GM19043 (cell line): ENCODE measurements around the gene SEPHS2.
"Not testable (repeated sequence)": the region's sequence is repeated elsewhere in the genome, so short reads cannot be mapped to it uniquely, and the experiment has no call there.

Source experiments
- ATAC-seq: cut with Tn5 transposase; IDR thresholded peaks from one replicate; pipeline ENCODE4 v1.9.1; 2021; ENCODE audit warnings: low read depth; ENCODE audit not compliant: unreplicated experiment

The SEPHS2 gene, protein sequence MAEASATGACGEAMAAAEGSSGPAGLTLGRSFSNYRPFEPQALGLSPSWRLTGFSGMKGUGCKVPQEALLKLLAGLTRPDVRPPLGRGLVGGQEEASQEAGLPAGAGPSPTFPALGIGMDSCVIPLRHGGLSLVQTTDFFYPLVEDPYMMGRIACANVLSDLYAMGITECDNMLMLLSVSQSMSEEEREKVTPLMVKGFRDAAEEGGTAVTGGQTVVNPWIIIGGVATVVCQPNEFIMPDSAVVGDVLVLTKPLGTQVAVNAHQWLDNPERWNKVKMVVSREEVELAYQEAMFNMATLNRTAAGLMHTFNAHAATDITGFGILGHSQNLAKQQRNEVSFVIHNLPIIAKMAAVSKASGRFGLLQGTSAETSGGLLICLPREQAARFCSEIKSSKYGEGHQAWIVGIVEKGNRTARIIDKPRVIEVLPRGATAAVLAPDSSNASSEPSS

DNA sequence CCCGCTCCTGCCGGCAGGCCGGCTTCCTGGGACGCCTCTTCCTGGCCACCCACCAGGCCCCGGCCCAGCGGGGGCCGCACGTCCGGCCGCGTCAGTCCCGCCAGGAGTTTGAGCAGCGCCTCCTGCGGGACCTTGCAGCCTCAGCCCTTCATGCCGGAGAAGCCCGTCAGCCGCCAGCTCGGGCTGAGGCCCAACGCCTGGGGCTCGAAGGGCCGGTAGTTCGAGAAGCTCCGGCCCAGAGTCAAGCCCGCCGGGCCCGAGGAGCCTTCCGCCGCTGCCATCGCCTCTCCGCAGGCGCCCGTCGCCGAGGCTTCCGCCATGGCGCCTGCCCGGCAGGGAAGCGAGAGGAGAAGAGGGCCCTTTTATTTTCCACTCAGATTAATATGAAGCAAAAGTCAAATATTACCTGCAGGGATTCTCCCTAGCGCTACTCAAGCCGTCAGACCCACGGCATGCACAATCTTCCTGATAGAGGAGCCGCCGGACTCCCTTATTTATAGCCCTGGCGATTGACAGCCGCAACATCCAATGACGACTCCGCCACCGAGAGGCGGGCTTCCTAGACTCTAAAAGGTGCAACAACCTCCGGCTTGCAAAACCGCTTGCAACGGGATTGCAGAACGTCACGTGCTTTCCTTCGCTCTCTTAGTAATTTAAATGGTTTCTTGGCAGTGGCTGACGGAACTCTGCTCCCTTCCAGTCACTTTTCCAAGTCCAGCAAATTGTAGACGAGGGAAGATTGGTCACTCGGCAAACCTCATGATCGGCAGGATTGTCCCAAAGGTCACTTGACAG, at the start of gene SEPHS2:
Gene SEPHS2 (minus strand): TSS at position 467 of the 795 bp plus-strand sequence. CDS start 147 bp downstream, at position 320.
- peak; percentile 83 for ATAC-seq

DNA sequence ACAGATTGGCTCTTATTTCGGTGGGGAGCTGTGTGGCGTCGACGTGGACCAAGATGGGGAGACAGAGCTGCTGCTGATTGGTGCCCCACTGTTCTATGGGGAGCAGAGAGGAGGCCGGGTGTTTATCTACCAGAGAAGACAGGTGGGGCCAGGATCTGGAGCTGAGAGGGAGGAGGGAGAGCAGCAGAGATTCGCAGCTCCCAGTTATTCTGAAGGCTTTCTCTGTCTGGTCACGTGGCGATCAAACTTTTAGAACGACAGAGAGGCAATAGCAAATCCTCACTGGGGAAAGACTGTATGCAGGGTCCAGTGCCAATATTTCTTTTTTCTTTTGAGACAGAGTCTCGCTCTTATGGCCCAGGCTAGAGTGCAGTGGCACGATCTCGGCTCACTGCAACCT, 49.0 kb upstream of the SEPHS2 start:
- no peak for ATAC-seq

GRCh38 chr16:30493941-30494488, 48.3 kb upstream of the SEPHS2 start:
- ATAC-seq: no peak

DNA sequence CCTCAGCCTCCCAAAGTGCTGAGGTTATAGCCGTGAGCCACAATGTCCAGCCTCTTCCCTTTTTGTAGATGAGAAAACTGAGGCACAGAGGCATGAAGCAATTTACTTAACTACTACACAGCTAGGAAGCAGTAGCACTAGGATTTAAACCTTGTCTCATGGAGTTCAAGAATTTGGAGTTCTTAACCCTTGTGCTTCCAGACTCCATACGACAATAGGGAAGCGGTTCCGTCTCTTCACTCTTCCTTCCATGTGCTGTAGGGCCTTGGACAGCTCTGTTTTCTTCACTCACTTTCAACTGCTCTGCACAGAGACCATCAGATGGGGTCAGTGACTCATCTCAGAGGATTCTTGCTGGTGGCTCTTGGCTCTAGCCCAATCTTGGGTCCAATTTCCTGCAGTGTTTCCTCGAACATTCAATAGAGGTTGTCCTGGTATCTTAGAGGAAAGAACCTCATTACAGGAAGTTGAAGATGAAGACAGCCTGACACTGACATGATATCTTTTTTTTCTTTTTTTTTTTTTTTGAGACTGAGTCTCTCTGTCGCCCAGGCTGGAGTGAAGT, 46.2 kb upstream of the SEPHS2 start:
- ATAC-seq: no peak

DNA sequence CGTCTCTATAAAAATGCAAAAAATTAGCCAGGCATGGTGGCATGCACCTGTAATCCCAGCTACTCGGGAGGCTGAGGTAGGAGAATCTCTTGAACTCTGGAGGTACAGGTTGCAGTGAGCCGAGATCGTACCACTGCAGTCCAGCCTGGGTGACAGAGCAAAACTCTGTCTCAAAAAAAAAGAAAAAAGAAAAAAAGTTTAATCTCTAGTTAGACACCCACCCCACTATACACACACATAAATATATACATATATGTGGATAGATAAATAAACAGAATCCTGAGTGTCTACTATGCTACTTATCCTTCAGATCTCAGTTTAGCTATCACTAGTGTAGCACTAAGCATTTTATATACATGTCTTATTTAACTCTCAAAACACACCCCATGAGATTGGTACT, 45.6 kb upstream of the SEPHS2 start:
- ATAC-seq: no peak

- no peak for ATAC-seq
Measured at GRCh38 chr16:30490210-30490609, 44.5 kb upstream of the SEPHS2 start.

- no peak for ATAC-seq
Measured at GRCh38 chr16:30488764-30489605, 43.3 kb upstream of the SEPHS2 start.

DNA sequence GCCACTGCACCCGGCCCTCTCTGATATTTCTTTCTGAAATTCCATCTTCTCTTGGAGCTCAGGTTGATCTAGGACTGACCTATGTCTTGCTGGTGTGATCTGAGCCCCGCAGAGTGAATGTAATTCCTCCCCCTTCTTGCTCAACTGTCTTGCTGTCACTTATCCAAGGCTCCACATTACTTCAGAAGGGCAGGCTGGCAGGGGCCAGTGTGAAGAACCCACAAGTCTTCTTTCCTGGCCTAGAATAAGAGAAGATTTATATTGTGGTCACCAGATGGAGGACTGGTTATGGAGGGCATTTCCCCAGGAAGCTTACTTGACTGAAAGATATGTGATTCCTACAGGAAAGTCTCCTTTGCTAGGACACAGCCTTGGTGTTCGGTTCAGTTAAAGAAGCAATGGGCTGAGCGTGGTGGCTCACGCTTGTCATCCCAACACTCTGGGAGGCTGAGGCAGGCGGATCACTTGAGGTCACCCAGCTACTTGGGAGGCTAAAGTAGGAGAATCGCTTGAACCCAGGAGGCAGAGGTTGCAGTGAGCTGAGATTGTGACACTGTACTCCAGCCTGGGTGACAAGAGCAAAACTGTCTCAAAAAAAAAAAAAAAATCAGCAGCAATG, 40.3 kb upstream of the SEPHS2 start:
- no peak for ATAC-seq

GRCh38 chr16:30484887-30485286, 39.2 kb upstream of the SEPHS2 start:
- no peak for ATAC-seq

- no peak for ATAC-seq
Measured at GRCh38 chr16:30482366-30482765, 36.7 kb upstream of the SEPHS2 start.

DNA sequence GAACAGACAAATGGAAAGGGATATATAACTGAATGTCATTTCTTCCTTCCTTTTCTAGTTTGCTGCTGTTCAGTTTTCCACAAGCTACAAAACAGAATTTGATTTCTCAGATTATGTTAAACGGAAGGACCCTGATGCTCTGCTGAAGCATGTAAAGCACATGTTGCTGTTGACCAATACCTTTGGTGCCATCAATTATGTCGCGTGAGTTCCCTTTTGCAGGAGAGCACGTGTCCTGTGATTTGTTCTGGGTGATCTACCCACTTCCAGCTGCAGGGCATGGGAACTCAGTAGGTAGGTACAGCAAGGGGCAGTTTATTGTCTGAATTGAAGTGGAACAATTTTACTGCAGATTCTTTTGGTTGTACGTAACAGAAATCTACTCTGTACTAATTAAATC, 35.7 kb upstream of the SEPHS2 start:
- no peak for ATAC-seq

DNA sequence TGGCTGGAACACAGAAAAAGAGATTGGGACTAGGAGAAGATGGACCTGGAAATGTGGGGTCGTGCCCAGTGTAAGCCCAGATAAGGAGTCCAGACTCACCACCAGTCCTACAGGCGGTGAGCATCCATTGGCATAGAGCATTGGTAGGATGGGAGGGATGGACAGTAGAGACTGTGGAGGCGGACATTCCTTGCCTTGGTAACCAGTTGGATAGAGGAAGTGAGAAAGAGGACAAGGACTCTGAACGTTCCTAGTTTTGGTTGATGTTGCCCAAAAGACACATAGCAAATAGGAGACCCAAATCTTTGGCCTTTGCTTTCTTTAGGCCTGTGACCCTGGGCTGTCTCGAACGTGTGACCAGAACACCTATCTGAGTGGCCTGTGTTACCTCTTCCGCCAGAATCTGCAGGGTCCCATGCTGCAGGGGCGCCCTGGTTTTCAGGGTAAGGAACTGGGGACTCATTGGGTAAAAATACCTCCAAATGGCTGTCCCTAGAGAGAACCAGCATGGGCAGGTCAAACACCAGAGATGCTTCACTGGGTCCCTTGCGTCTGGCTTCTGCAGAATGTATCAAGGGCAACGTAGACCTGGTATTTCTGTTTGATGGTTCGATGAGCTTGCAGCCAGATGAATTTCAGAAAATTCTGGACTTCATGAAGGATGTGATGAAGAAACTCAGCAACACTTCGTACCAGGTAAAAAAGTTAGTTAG, 33.2 kb upstream of the SEPHS2 start:
- no peak for ATAC-seq

- ATAC-seq: not testable (repeated sequence)
Measured at GRCh38 chr16:30477773-30478172, 32.1 kb upstream of the SEPHS2 start.

- no peak for ATAC-seq
Measured at GRCh38 chr16:30476991-30477390, 31.3 kb upstream of the SEPHS2 start.

DNA sequence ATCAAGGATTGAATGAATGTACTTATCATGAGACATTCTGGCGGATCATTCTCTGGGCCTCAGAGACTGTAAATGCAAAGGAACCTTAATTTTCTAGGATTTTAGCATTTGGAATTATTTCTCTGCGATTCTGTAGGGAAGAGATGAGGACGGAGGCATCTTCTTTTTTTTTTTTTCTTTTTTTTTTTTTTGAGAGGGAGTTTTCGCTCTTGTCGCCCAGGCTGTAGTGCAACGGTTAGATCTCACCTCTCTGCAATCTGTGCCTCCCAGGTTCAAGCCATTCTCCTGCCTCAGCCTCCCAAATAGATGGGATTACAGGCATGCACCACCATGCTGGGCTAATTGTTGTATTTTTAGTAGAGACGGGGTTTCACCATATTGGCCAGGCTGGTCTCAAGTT, 29.0 kb upstream of the SEPHS2 start:
- no peak for ATAC-seq

DNA sequence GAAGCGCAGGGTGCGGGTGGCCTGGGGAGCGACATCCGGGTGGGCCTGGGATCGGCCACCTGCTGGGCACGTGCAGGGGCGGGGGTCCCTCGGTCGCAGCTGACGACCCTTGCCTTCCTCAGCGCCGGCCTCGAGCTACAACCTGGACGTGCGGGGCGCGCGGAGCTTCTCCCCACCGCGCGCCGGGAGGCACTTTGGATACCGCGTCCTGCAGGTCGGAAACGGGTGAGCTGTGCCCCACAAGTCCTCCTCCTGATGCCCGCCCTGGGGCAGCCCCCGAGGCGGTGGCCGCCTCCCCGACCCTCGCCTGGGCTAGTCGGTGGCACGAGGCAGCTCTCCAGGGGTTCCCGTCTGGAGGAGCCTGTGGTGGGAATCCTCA, 28.4 kb upstream of the SEPHS2 start:
- no peak for ATAC-seq

- ATAC-seq: no peak
Measured at GRCh38 chr16:30473231-30474073, 27.8 kb upstream of the SEPHS2 start.

- peak; percentile 42 for ATAC-seq
Measured at GRCh38 chr16:30472328-30472942, 26.8 kb upstream of the SEPHS2 start, which contains the start of gene ITGAL. Gene ITGAL (plus strand): TSS chr16:30472742. CDS start chr16:30472838, 96 bp downstream.
